Stimulated activated naive B cell treated with anti-CD40 and anti-IgM and Interleukin-4, amounts not matched to agents 10 μg/mL and 1 μg/mL and 100 μg/mL, for 72 hours (primary cell): ENCODE data around the gene TPPP.
"Not testable (repeated sequence)": the region's sequence is repeated elsewhere in the genome, so short reads cannot be mapped to it uniquely, and the experiment has no call there.

Source experiments
- ATAC-seq, 2 donors: fragments of 150-1000 bp; cut with Tn5 transposase; replicated peaks; 2 replicates each; pipeline ENCODE4 v1.10.0; 2021; ENCODE audit warnings: moderate library complexity in 1 of 2
- DNase-seq: peaks from one replicate; pipeline ENCODE4 v3.0.0; 2021
- H3K27ac Mint-ChIP-seq: one replicate; pipeline ENCODE4 v1.8.0; 2022; ENCODE audit warnings: mild to moderate bottlenecking, mixed read lengths
- H3K27me3 Mint-ChIP-seq, 2 donors: one replicate each; pipeline ENCODE4 v1.8.0; 2022; ENCODE audit warnings: mixed read lengths in 2 of 2
- H3K36me3 Mint-ChIP-seq, 2 donors: one replicate each; pipeline ENCODE4 v1.8.0; 2022; ENCODE audit warnings: mixed read lengths in 2 of 2, mild to moderate bottlenecking in 1 of 2
- H3K4me1 Mint-ChIP-seq, 2 donors: one replicate each; pipeline ENCODE4 v1.8.0; 2022; ENCODE audit warnings: mixed read lengths in 2 of 2, mild to moderate bottlenecking in 1 of 2
- H3K4me3 Mint-ChIP-seq, 2 donors: one replicate each; pipeline ENCODE4 v1.8.0; 2022; ENCODE audit warnings: mild to moderate bottlenecking in 2 of 2, mixed read lengths in 2 of 2, moderate library complexity in 1 of 2
- H3K9me3 Mint-ChIP-seq, 2 donors: one replicate each; pipeline ENCODE4 v1.8.0; 2022; ENCODE audit warnings: mixed read lengths in 2 of 2, mild to moderate bottlenecking in 1 of 2

TPPP gene

DNA sequence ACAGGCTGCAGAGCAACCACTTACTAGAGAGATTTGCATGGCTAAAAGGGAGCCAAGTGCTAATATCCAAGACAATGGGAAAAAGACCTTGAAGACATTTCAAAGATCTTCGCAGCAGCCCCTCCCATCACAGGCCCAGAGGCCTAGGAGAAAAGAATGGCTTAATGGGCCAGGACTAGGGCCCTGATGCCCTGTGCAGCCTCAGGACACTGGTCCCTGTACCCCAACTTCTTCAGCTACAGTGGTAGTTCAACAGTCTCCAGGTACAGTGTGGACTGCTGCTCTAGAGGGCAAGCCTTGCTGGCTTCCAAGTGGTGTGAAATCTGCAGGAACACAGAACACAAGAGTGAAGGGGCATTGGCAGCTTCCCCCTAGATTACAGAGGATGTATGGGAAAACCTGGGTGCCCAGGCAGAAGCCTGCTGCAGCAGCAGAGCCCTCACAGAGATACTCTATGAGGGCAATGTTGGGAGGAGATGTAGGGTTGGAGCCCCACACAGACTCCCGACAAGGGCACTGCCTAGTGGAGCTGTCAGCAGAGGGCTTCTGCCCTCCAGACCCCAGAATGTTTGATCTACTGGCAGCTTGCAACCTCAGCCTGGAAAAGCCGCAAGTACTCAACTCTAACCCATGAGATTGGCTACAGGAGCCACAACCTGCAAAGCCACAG lies 15.8 kb upstream of the TPPP start:
- not testable (repeated sequence) for ATAC-seq, H3K4me3 Mint-ChIP-seq, H3K36me3 Mint-ChIP-seq, H3K27ac Mint-ChIP-seq, H3K4me1 Mint-ChIP-seq, H3K9me3 Mint-ChIP-seq, DNase-seq
- peaks cover 15 to 20% of the 10 kb centered on the region in 2 donors for H3K27me3 Mint-ChIP-seq

DNA sequence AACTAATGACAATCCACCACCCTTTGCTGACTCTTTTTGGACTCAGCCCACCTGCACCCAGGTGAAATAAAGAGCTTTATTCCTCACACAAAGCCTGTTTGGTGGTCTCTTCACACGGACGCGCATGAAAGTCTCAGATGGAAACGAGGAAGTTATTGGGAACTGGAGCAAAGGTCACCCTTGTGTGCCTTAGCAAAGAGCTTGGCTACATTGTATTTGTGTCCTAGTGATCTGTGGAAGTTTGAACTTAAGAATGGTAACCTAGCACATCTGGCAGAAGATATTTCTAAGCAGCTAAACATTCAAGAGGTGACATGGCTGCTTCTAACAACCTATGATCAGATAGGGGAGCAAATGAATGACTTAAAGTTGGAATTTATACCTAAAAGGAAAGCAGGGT lies 15.2 kb upstream of the TPPP start:
- H3K27ac Mint-ChIP-seq, H3K4me1 Mint-ChIP-seq, ATAC-seq, H3K36me3 Mint-ChIP-seq, H3K9me3 Mint-ChIP-seq, DNase-seq, H3K4me3 Mint-ChIP-seq: not testable (repeated sequence)
- peaks cover 15 to 20% of the 10 kb centered on the region in 2 donors for H3K27me3 Mint-ChIP-seq

DNA sequence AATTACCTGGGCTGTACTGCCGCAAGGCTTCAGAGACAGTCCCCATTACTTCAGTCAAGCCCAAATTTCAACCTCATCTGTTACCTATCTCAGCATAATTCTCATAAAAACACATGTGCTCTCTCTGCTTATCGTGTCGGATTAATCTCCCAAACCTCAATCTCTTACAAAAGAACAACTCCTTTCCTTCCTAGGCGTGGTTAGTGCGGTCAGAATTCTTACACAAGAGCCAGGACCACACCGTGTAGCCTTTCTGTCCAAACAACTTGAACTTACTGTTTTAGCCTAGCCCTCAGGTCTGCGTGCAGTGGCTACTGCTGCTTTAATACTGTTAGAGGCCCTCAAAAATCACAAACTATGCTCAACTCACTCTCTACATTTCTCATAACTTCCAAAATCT lies 13.0 kb upstream of the TPPP start:
- not testable (repeated sequence) for H3K9me3 Mint-ChIP-seq, H3K4me3 Mint-ChIP-seq, ATAC-seq, H3K36me3 Mint-ChIP-seq, DNase-seq, H3K4me1 Mint-ChIP-seq, H3K27ac Mint-ChIP-seq
- H3K27me3 Mint-ChIP-seq, result peaks cover 13 to 20% of the 10 kb centered on the region in 2 donors

DNA sequence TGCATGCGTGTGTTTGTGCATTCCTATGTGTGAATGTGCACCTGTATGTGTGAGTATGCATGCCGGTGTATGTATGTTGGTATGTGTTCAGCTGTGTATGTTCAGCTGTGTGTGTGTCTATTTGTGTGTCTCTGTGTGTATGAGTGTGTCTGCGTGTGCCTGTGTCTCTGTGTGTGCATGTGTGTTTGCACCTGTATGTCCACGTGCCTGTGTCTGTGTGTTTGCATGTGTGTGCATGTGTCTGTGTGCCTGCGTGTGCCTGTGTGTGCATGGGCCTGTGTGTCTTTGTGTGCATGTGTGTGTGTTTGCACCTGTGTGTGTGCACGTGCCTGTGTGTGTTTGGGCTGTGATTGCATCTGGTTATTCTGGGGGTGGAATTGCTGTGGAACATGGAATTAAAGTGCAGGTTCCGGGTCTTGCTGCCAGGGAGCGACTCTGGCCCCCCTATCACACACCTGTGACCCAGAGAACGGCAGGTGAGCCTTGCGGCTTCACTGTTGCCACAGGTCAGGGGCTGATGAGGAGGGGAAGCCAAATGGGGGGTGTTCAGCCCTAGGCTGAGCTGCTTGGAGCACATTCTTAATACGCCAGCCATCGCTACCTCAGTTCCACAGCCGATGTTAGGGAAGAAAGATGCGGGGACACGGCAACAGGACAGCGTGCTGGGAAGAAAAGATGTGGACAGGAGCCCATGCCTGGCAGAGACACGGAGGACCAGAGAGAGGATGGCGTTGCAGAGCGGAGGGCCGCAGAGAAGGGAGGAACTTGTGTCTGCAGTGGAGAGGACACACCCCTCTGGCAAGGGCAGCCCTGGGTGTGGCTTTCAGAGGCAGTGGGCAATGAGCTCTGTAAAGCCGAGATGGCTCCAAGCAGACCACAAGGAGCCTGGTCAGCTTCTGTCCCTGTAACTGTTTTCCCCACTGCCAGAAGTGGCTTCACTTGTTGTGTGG lies 3.9 kb upstream of the TPPP start:
- H3K27ac Mint-ChIP-seq, H3K4me3 Mint-ChIP-seq, DNase-seq, ATAC-seq, H3K36me3 Mint-ChIP-seq, H3K9me3 Mint-ChIP-seq, H3K4me1 Mint-ChIP-seq: not testable (repeated sequence)
- peaks cover 7 to 30% of the 10 kb centered on the region in 2 donors for H3K27me3 Mint-ChIP-seq

DNA sequence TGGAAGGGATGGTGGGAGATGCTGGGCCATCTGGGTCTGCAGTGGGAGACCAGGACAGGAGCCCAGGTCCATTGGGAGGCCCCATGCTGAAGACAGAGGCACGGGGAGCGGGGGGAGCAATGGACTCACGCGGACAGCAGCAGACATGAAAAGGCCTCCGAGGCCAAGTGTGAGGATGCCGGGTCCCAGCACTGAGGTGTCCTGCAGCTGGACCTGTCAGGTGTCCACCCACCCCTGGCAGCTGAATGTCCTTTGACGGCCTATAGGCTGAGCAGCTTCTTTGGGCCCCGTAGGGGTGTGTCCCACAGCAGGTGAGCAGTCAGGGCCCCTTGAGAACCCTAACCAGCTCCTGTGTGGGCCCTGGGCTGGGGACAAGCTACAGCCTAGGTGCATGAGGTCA lies 3.0 kb upstream of the TPPP start:
- not testable (repeated sequence) for H3K9me3 Mint-ChIP-seq, H3K27ac Mint-ChIP-seq, DNase-seq, ATAC-seq, H3K4me3 Mint-ChIP-seq, H3K4me1 Mint-ChIP-seq, H3K36me3 Mint-ChIP-seq
- peaks cover 7 to 30% of the 10 kb centered on the region in 2 donors for H3K27me3 Mint-ChIP-seq

DNA sequence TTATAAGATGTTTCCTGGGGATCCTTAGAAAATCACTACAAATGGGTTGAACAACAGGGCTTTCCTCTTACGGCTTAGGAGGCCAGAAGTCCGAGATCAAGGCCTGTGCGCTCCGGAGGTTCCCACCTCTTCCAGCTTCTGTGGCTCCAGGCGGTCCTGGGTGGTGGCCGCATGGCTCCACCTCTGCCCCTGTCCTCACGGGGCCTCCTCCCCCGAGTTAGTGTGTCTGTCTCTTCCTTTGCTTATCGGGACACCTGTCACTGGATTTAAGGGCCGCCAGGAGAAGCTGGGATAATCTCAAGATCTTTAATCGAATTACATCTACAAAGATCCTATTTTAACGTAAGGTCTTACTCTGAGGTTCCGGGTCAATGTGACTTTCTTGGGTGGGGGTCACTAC lies 2.3 kb upstream of the TPPP start:
- H3K4me3 Mint-ChIP-seq, H3K27ac Mint-ChIP-seq, H3K9me3 Mint-ChIP-seq, H3K36me3 Mint-ChIP-seq, H3K4me1 Mint-ChIP-seq, DNase-seq, ATAC-seq: not testable (repeated sequence)
- H3K27me3 Mint-ChIP-seq, result peaks cover 7 to 30% of the 10 kb centered on the region in 2 donors

DNA sequence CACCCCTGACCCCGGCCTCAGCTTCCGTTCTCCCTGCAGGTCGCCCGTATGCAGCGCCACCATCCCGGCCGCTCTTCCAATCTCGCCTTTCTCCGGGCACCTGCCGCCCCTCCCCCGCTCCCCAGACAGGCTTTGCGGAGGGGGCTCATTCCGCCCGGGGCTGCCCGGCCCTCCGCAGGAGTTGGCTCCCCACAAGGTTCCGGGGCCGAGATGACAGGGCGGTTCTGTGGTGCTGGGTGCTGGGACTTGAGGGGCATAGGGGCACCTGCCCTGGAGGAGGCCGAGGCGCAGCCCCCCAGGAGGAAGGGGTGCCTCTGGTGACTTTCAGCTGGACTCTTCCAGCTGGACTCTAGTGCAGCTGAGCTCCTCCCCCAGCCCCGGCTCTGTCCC lies 885 bp upstream of the TPPP start:
- peak in 1 of 2 donors; percentile 6 for ATAC-seq

DNA sequence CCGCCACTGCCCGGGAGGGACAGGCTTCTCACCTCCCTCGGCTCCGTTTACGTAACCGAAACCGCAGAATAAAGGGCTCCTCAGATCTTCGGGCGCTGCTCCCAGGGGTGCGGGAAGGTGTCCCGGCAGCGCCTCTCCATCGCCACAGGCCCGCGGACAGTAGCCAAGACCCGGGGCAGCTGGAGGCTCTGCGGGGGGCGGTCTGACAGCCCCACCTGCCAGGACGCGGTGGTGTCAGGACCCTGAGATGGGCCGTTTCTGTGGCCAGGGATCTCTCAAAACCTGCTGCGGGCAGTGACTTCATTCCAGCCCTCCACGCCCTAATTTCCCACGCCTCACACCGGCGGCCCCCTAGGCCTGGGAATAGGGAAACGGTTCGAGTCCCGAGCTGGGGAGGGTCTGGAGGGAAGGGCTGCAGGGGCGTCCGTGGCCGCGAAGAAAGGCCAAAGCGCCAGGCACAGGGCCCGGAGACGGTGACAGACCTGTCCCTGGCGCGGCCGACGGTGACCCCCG lies 567 bp downstream of the TPPP start:
- not testable (repeated sequence) for DNase-seq, H3K4me1 Mint-ChIP-seq, H3K9me3 Mint-ChIP-seq, H3K36me3 Mint-ChIP-seq, H3K27ac Mint-ChIP-seq
- peak overlapping the region in 1 of 2 donors; percentile 25 for H3K4me3 Mint-ChIP-seq
- peaks cover 7 to 21% of the 10 kb centered on the region in 2 donors for H3K27me3 Mint-ChIP-seq
- peak; percentile 3 to 8 for ATAC-seq

More for the DNA sequence above, 885 bp upstream of the TPPP start:
- Mint-ChIP-seq H3K27me3 (peaks cover 7 to 25% of the 10 kb centered on the region in 2 donors), H3K4me3 (peak overlapping the region in 1 of 2 donors; percentile 30)
- DNase-seq, H3K4me1 Mint-ChIP-seq, H3K27ac Mint-ChIP-seq, H3K9me3 Mint-ChIP-seq, H3K36me3 Mint-ChIP-seq: not testable (repeated sequence)

DNA sequence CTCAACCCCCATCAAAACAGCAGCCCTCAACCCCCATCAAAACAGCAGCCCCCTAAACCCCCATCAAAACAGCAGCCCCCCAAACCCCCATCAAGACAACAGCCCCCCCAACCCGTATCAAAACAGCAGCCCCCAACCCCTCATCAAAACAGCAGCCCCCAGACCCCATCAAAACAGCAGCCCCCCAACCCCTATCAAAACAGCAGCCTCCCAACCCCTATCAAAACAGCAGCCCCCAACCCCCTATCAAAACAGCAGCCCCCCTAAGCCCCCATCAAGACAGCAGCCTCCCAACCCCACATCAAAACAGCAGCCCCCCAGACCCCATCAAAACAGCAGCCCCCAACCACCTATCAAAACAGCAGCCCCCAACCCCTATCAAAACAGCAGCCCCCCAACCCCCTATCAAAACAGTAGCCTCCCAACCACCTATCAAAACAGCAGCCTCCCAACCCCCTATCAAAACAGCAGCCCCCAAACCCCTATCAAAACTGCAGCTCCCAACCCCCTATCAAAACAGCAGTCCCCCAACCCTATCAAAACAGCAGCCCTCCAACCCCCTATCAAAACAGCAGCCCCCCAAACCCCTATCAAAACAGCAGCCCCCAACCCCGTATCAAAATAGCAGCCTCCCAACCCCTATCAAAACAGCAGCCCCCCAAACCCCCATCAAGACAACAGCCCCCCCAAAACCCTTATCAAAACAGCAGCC lies 1.2 kb downstream of the TPPP start:
- peaks cover 4 to 16% of the 10 kb centered on the region in 2 donors for H3K27me3 Mint-ChIP-seq
- H3K9me3 Mint-ChIP-seq, result no peaks in the 10 kb centered on the region
- ATAC-seq (no peak), DNase-seq (no peak)
- H3K4me3 Mint-ChIP-seq, result peak overlapping the region; percentile 25 to 48
- H3K36me3 Mint-ChIP-seq, result no peaks in the 10 kb centered on the region
- H3K4me1 Mint-ChIP-seq, result no peaks in the 10 kb centered on the region
- H3K27ac Mint-ChIP-seq, result no peak overlapping the region

DNA sequence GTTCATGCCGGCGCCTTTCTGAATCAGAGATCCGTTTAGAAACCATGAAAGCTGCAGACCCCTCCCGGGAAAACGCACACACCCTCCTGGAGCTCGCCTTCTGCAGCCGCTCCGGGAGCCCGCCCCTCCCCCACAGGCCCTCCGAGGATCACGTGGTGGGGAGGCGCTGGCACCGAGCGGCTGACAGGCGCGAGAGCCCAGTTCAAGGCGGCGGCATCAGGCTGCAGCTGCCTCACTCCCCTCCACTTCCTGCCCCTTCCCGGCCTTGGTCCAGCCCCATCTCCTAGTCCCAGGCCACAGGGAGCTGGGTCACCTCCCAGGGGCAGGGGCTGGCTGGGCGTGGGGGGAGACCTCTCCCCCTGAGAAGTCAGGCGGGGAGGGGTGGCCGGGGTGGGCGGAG lies 2.1 kb downstream of the TPPP start:
- not testable (repeated sequence) for H3K36me3 Mint-ChIP-seq, H3K9me3 Mint-ChIP-seq, H3K27ac Mint-ChIP-seq, ATAC-seq, DNase-seq, H3K4me3 Mint-ChIP-seq, H3K27me3 Mint-ChIP-seq, H3K4me1 Mint-ChIP-seq

DNA sequence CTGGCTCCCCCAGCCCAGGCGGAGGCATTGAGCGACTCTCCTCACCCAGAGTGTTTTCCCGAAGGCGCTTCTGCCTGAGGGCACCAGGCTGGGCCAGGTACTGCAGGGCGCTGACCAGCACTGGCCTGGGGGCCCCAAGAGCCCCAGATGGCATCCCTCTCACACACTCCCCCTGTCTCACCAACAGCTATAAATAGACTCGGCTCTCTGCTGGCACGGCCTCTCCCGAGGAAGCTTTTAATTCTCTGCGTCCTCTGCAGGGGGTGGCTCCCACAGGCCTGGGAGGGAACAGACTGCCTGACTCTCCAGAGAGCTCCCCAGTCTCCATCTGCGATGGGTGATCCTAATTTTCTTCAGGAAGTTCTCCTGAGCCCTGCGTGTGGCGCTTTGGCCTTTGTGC lies 2.9 kb downstream of the TPPP start:
- H3K27ac Mint-ChIP-seq, H3K4me3 Mint-ChIP-seq, H3K9me3 Mint-ChIP-seq, H3K4me1 Mint-ChIP-seq, DNase-seq, H3K36me3 Mint-ChIP-seq, ATAC-seq: not testable (repeated sequence)
- peaks cover 7 to 16% of the 10 kb centered on the region in 2 donors for H3K27me3 Mint-ChIP-seq

DNA sequence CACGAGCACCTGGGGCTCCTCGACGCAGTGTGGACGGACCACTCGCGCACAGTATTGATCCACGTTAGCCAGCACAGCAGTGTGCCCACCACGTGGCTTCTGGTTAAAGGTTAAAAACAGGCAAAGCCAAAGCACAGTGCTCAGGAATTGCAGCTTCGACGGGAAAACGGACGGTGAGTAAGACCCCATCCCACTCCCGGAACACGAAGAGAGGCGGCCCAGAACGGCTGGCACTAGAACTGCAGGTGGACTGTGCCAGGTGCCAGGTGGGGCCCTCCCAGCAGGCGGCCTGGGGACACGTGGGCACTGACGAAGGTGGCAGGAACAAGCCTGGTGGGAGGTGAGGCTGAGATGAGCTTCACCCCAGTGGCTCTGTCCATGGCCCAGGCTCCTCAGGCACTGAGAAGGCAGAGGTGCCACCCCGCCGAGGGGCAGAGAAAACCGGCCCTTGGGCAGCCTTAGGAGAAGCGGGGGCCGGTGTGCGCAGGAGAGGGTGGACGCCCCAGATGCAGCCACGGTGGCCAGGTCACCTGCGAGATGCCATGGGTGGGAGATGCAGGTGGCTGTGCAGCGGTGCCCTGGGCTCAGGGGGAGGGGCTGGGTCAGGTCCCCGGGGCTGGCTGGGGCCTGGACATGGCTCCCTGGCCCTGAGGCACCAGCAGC lies 4.7 kb downstream of the TPPP start:
- H3K36me3 Mint-ChIP-seq, ATAC-seq, DNase-seq, H3K27ac Mint-ChIP-seq, H3K4me1 Mint-ChIP-seq, H3K9me3 Mint-ChIP-seq, H3K4me3 Mint-ChIP-seq: not testable (repeated sequence)
- H3K27me3 Mint-ChIP-seq, result peaks cover 19 to 30% of the 10 kb centered on the region in 2 donors

DNA sequence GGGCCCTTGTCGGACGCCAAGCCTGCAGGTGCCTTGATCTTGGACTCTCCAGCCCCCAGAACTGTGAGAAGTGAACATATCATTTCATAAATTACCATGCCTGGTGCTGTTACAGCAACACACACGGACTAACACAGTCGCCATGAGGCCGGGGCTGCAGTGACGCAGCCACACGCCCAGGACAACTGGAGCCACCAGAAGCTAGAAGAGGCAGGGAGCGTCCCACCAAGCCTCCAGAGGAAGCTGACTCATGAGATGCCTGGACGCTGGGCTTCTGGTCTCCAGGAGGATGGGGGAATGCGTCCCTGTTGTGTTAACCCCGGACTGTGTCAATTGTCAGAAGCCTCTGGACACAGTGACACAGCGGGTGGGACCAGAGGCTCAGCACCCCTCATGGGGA lies 6.2 kb downstream of the TPPP start:
- H3K27ac Mint-ChIP-seq, H3K4me3 Mint-ChIP-seq, DNase-seq, H3K9me3 Mint-ChIP-seq, H3K36me3 Mint-ChIP-seq, H3K4me1 Mint-ChIP-seq, ATAC-seq: not testable (repeated sequence)
- peaks cover 19 to 30% of the 10 kb centered on the region in 2 donors for H3K27me3 Mint-ChIP-seq

DNA sequence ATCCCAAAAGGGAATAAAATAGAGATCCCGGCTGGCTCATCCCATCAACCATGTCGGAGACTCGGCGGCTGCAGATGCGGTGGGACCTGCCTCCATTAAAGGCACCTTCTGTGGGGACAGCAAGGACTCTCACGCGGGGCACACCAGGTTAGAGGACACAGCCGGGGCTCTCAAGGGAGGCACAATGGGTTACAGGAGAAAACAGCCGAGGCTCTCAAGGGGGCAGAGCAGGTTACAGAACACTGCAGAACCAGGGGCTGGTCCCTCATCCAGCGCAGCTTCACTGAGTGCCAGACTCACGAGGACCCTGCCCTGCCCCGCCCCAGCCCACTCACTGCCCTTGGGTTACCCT lies 7.0 kb downstream of the TPPP start:
- DNase-seq, H3K4me3 Mint-ChIP-seq, H3K4me1 Mint-ChIP-seq, H3K36me3 Mint-ChIP-seq, H3K9me3 Mint-ChIP-seq, H3K27ac Mint-ChIP-seq, ATAC-seq: not testable (repeated sequence)
- H3K27me3 Mint-ChIP-seq, result peaks cover 19 to 33% of the 10 kb centered on the region in 2 donors
